HG02588 (cell line): Measurements from ENCODE around the gene PDE4B.
A peak's percentile ranks its signal among the peaks of the same experiment; 100 is the strongest.
"Not testable (repeated sequence)": the region's sequence is repeated elsewhere in the genome, so short reads cannot be mapped to it uniquely, and the experiment has no call there.

Source experiments
- ATAC-seq: cut with Tn5 transposase; IDR thresholded peaks from one replicate; pipeline ENCODE4 v1.9.1; 2021; ENCODE audit warnings: mild to moderate bottlenecking, moderate library complexity; ENCODE audit not compliant: unreplicated experiment

The PDE4B gene

GRCh38 chr1:66300280-66300971, 507.7 kb downstream of the PDE4B start:
- ATAC-seq = no peak

DNA sequence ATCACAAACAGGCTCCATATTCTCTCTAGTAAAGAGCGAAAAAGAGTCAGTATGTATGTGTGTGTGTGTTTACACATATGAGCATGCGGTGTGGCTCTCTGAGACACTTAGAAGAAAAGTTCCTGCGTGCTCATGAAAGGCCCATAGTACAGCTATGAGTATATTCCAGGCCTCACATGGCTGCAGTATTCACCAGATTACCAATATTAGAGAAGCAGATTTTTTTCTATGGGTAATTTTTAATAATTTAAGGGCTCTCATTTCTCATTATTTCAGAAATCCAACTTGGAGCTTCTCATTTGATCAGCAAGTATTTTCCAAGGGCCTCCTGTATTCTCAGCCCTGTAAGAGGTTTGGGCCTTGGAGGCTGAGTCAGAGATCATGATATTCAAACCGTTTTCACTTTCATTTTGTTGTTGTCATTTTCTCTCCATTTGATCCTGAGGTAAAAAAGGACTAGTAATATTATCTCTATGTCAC, 508.3 kb downstream of the PDE4B start:
- ATAC-seq = peak; percentile 86

GRCh38 chr1:66302184-66302742, 509.6 kb downstream of the PDE4B start:
- ATAC-seq = no peak

- ATAC-seq = no peak
Measured at GRCh38 chr1:66302815-66303214, 510.1 kb downstream of the PDE4B start.

DNA sequence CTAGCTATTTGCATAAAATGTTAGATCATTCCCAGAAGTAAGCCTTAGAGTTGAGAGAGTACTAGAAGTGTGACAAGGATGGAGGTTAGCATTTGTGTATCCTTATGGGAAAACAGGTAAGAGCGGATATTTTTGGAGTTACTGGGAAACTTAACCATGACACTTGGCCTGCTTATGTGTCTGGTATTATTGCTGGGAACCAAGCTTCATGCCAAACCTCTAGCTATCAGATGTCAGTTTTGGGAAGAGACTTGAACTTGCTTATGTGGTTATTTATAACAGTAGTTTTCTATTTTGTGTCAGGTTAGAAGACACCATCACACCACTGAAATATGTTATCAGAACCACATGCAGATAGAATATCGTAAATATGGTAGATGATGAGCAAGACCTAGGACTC, 511.0 kb downstream of the PDE4B start:
- no peak for ATAC-seq

GRCh38 chr1:66304128-66304527, 511.4 kb downstream of the PDE4B start:
- no peak for ATAC-seq

- ATAC-seq = no peak
Measured at GRCh38 chr1:66305927-66306326, 513.2 kb downstream of the PDE4B start.

DNA sequence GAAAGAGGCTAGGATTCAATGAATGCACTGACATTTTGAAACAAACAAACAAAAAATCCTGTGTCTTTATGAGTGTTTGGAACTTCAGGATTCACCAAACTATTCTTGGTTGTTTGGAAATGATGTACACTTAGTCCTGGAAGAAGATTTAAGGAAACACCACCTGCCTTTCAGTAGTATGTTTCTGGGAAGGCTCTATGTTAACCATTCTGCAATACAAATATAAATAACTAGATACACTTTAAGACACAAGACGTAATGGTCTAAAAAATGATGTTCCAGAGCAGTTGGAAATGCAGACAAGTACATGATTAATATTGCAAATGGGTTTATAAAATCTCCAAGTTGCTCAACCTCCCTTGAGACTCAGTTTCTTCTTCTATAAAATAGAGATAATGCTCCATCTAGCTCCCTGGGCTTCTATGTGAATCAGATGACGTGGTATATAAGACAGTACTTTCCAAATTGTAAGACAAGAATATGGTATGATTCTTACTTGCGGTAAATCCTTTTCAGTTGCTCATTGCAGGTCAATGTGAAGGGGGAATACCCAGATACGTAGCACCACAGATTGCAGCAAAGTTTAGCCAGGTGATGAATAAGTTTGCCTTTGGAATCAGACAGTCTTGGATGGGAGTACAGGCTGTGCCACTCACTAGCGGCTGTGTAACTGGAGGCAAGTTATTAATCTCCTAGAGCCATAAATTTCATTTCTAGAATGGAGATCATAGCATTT, 516.5 kb downstream of the PDE4B start:
- ATAC-seq = no peak

DNA sequence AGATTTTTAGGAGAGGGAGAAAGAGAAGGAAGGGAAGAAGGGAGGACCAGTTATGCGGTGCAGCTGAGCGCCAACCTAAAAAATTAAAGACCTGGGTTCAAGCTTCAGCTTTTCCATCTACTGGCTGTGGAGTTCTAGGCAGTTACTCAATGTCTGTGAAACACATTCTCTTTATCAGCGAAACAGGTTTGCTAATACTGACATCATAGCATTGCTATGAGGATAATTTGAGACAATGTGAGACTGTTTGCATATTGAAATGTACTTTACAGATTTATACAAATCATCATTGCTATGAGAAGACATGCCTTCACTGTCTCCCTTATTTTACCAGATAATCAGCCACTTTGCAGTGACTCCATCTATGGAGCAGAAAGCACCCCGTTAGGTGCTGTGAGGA, 518.4 kb downstream of the PDE4B start:
- ATAC-seq = no peak

DNA sequence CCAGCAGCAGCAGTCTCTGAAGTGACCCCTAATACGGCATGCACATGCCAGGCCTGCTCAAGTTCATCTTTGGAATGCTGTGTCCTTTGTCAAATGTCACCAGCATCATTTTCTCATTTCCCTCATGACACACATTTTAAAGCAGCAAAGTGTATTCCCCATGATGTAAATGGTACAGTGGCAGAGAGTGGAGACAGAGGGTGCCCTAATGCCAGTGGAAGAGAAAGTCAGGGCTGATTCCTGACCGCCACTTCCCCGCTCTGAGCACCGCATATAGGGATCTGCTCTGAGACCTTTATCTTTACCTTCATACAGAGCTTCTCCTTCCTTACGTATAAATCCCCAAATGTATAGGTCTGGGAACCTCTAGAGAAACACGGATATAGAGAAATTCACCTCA, 518.9 kb downstream of the PDE4B start:
- no peak for ATAC-seq

DNA sequence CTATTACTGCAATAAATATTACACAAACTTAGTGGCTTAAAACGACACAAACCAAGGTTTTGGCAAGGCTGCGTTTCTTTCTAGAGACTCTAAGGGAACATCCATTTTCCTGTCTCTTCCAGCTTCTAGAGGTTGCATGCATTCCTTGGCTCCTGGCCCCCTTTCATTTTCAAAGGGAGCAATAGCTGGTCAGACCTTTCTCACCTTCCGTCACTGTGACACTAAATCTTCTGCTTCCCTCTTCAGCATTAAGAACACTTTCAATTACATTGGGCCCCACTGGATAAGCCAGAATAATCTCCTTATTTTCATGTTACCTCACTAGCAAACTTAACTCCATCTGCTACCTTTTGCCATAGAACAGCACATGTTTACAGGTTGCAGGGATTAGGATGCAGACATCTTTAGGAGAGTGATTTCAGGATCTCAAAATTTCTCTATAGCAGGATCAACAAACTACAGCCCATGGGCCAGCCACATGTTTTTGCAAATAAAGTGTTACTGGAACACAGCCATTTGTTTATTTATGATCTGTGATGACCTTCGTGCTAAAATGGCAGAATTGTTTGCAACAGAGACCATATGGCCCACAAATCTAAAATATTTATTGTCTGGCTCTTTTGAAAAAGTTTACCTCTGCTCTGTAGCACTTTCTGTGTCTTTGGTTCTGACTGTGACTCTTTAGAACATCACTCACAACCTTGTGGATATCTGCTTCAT, 519.7 kb downstream of the PDE4B start:
- no peak for ATAC-seq

DNA sequence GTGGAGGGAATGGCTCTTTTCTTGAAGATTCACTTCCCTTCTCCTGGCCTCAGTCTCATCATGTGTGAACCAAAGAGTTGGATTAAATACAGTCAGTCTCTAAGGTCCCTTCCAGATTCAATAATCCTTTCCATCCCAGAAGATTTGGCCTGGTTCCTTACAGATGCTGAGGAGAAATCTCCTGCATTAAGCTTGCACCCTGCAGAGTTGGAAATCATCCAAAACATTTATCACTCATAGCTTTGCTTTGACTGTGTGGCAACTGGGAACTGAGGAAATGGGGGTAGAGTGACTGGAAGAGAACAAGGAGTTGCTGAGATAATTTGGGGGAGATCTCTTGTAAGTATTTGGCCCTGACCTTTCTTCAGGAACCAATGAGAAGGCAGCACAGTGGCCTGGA, 520.7 kb downstream of the PDE4B start:
- no peak for ATAC-seq

DNA sequence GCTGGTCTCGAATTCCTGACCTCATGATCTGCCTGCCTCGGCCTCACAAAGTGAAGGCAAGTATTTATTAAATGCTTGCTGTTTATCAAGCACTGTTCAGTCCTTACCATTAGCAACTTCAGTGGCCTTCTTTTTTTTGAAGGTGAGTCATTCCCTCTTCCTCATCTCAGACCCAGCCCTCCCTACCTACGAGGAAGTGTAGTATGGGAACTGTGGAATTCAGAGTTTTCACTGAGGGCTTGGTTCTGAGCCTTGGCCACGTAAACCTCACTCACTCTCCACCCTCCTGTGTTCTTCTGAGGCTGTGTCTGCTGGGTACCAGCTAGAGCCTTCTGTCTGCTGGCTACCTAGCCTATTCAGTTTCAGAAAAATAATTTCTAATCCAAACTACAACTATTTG, 523.0 kb downstream of the PDE4B start:
- ATAC-seq = no peak

GRCh38 chr1:66316464-66317247, 524.0 kb downstream of the PDE4B start:
- ATAC-seq = no peak

GRCh38 chr1:66317248-66317515, 524.5 kb downstream of the PDE4B start:
- ATAC-seq = no peak

DNA sequence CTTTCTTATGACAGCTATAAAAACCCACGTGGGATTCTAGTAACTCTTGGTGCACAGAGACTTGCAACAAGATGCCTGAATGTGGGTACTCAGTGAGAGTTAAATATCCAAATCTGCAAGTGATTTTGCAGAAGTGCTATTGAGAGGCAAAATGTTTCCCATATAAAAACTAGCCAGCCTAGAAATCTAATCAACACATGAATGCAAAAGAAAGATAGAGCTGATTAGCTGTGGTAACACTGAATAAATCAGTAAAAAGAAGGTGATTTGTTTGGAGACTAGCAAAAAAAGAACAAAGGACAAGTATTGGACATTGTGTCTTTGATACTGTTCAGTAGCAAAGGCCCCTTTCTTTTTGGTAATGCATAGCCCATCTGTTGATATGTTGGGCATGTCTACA, 527.5 kb downstream of the PDE4B start:
- ATAC-seq = no peak

DNA sequence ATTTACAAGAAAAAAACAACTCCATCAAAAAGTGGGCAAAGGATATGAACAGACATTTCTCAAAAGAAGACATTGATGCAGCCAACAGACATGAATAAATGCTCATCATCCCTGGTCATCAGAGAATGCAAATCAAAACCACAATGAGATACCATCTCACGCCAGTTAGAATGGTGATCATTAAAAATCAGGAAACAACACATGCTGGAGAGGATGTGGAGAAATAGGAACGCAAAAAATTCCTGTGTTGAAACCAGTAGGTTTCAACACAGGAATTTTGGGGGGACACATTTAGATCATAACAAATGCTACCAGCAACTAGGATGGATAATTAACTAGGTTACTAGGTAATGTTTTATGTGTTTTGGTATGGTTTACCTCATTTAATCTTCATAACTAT, 529.8 kb downstream of the PDE4B start:
- not testable (repeated sequence) for ATAC-seq

DNA sequence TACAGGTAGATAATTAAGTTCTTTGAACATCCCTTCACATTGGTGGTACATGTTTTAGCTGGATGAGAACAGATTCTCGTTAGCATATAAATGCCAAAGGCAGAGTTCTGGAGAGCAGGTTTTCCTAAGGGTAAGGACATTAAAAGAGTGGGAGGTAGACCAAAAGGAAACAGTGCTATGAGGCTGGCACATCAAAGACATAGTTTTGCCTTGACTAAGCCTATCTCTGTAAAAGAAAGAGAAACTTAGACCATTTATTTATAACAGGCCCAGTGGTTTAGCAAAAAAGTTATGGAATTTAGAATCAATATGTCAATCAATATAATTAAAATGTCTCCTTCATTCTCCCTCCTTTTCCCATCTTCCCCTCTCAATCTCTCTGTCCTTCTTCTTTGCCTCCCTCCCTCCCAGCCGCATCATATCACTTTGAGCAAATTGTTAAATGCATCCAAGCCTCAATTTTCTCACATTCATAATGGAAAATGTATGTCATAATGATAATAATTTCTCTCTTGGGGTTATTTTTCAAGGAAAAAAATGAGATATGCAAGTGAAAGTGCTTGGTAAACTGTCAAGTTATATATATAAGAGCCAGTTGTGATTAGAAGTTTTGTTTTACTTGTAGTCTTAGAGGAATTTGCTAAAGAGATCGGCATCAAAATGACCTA, 531.4 kb downstream of the PDE4B start:
- no peak for ATAC-seq

DNA sequence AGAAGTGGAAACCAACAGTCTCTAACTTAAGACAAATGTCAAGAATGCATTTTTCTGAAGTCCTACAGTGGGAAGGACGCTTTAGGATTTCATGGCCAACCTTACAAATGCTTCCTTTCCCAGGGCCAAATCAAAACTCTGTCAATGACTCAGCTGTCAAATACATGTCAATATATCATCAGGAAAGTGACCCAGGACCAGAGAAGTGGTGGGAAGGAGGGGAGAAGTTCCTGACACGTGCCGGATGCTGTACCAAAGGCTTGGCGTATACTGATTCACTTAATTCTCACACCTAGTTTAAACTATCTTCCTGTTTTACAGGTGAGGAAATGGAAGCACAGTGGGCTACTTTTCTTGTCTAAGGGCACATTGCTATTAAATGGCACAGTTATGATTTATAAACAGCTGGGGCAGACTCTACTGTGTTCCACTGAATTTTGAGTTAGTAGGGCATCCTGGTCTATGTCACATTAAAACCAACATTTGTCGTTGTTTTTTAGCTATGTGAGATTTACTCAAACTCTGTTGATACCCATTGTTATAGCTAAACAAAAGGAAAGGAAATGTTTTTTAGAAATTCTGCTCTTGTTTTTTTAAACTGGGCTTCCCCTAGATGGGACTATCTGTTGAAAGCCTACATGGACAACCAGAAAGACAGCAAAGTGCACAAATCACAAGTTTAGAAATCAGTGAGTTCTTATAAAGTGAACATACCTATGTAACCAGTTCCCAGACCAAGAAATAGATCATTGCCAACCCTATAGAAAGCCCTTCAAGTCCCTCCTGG, 533.1 kb downstream of the PDE4B start:
- ATAC-seq = no peak

- no peak for ATAC-seq
Measured at GRCh38 chr1:66326867-66327266, 534.2 kb downstream of the PDE4B start.
